GM21786 (cell line): Measurements from ENCODE around the gene CLCN1.

Experiments used
- ATAC-seq: cut with Tn5 transposase; IDR thresholded peaks from one replicate; pipeline ENCODE4 v1.9.1; 2021; ENCODE audit not compliant: unreplicated experiment

Gene CLCN1

DNA sequence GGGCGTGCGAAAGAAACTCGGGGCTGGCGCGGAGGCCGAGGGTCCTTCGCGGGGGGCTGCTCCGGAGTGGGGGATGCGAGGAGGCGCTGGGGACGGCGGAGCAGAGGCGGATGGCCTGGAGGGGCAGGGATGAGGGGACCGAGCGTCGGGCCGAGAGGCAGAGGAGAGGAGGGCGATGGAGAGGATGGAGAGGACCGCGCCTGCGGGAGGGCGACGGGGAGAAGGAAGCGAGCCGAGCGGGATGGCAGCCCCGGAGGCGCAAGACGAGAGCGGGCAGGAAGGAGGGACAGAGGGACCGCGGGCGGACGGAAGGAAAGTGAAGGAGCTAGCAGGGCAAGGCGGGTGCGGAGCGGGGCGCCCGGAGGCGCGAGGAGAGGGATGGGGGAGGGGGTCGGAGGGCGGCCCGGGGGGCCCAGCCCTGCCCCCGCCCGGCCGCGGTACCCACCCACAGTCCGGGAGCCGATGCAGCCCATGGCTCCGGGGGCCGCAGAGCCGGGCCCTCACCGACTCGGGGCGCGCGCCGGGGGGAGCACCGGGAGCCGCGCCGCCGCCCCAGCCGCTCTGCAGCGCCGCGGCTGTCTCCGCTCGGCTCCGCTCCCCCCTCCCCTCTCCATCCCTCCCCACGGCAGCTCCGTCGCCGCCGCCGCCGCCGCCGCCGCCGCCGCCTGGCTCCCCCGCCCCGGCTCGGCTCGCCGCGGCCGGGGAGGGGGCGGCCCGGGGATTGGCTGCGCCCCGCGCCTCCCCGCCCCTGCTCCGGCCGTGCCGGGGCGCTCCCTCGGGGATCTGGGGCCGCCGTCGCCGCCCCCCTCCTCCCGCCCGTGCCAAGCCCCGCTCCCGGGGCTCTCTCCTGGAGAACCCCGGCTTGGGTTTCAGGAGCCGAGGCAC lies 46.5 kb downstream of the CLCN1 start, which contains the start of gene FAM131B:
TSS of gene FAM131B (minus strand) at position 583 of the 885 bp plus-strand sequence. CDS start at position 473, 110 bp downstream.
- ATAC-seq: no peak

GRCh38 chr7:143363016-143363937 lies 47.4 kb downstream of the CLCN1 start:
- ATAC-seq: no peak

GRCh38 chr7:143367972-143368371 lies 52.1 kb downstream of the CLCN1 start:
- ATAC-seq: no peak

DNA sequence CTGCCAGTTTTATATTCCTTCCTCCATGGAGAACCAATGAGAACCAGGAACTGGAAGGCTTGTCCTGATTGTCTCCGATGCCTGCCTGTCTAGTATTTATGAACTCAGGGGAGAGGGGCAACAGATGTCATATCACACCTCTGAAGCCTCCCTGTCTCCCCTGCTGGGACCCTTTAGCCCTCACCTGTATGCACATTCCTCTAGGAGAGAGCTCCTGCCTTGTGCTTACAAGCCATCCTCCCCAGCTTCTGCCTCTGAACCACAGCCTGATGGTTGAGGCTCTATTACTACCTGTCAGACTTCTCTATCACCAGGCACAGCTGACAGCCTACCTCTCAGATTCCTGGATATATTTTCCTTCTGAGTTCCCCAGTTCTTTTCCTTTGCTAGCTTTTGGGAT lies 52.5 kb downstream of the CLCN1 start:
- ATAC-seq: no peak

GRCh38 chr7:143369678-143370651 lies 54.1 kb downstream of the CLCN1 start:
- ATAC-seq: no peak

DNA sequence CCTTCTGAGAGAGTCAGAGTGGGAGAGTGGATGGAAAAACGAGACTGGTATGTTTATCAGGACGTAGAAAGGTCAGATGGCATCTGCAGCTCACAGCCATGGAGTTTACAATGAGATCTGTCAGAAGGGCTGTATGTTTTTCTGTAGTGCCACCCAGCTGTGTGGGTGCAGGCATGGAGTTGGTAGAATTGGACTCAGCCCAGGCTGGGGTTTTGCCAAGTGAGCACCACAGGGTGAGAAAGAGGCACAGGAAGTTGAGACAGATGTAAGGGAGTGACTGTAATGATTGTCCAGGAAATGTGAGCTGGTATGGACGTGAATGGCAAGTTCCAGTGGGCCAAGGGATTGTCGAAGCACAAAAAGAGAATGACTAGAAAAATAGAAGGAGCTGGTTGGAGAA lies 56.2 kb downstream of the CLCN1 start:
- ATAC-seq: peak; percentile 52

DNA sequence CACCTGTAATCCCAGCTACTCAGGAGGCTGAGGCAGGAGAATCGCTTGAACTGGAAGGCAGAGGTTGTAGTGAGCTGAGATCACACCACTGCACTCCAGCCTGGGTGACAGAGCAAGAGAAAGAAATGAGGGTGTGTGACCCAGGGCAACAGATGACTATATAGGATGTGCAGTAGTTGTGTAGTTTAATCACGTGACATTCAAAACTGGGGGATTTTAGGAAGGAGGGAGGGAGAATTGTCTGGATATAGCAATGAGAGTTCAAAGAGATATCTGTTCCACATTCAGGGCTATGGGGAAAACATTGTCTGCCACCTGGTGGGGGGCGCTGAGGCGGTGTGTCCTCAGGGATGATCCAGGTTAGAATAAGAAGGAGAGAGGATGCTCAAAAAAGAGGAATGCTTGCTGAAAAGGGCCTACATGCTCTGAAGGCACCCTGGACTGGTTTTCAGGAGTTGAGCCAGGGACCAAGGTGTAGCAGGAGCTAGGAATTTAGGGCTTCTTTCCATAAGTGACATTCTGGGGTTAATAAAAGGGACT lies 57.4 kb downstream of the CLCN1 start:
- no peak for ATAC-seq

DNA sequence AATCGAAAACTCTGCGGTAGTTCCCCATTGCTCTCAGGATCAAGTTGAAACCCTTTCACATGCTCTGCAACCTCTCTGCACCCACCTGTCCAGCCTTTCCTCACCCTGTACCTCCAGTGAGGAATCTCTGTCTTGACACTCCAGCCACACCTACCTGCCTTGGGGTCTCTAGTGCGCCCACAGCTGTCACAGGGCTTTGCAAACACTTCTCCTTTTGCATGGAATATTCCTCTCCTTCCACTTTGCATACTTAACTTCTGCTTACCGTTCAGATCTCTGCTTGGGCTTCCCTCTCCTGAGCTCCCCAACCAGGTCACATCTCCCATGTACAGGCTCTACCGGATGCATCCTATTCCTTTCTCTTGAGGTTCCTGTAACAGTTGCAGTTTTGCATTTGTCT lies 58.6 kb downstream of the CLCN1 start:
- no peak for ATAC-seq

DNA sequence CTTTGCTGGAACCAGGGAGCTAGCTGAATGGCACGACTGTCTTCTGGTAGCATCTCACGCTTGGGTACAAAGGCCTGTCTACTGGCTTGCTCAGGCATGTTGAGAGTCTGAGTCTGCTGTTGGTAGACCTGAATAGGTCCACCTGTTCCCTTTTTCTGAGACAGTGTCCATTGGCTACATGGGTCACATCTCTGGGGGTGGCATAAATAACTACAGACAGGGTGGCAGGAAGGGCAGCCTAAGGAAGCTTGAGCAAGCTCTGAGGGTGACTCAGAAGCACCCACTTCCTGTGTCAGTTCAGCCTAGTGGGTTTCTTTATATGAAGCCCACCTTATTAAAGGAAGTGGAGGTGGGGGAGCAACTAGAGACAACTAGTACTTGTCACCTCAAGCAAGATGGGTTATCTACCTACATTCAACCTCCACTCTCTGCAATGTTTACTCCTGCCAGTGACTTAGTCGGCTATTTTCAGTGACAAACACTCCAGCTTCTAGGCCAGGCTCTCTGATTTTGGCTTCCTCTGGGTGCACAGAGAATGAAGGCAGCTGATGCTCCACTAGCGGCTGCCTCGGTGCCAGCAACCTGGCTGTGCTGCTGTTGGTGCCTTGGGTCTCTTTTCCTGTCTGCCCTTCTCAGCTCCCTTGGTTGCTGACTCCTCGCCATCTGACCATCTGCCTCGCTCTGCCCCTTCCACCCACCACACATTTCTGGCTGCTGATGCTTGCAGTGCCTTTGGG lies 59.6 kb downstream of the CLCN1 start:
- no peak for ATAC-seq

DNA sequence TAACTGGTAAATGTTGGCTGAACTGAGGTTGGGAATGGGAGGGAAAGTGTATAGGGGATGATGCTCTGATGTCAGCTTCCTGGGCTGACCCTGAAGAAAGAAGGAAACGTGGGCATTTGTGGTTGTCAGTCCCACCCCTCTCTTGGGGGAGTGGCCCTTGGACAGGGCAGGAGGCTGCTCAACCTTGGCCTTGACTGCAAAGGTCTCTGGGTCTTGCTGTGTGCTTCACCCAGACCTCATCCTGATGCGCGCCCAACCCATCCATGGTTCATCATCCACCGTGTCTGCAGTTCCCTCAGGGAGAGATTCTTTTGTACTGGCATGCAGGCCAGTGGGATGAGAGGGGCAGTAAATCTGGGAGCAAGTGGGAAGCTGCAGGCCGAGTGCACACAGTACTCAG lies 60.5 kb downstream of the CLCN1 start:
- no peak for ATAC-seq

GRCh38 chr7:143379611-143380259 lies 63.8 kb downstream of the CLCN1 start:
- peak; percentile 4 for ATAC-seq

DNA sequence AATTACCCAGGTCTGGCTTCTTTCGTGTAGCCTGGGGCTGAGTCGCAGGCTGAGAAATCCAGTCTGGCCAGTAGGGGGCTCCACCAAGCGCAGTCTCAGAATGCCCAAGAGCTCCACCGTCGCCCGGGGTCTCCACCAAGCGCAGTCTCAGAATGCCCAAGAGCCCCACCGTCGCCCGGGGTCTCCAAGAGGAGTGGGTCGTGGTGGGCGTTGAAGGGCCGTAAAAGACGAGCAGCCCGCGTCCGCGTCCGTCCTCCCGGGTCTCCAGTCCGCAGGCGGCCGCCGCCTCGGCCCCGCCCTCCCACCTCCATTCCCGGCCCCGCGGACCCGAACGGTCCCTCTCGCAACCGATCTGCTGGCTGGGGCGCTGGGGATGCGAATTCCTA lies 64.3 kb downstream of the CLCN1 start:
- peak; percentile 56 for ATAC-seq

GRCh38 chr7:143380646-143381426 lies 64.9 kb downstream of the CLCN1 start, which contains the start of gene ZYX:
ZYX (plus strand) TSS chr7:143381345; CDS start chr7:143381572, 227 bp downstream.
- peak; percentile 71 for ATAC-seq

DNA sequence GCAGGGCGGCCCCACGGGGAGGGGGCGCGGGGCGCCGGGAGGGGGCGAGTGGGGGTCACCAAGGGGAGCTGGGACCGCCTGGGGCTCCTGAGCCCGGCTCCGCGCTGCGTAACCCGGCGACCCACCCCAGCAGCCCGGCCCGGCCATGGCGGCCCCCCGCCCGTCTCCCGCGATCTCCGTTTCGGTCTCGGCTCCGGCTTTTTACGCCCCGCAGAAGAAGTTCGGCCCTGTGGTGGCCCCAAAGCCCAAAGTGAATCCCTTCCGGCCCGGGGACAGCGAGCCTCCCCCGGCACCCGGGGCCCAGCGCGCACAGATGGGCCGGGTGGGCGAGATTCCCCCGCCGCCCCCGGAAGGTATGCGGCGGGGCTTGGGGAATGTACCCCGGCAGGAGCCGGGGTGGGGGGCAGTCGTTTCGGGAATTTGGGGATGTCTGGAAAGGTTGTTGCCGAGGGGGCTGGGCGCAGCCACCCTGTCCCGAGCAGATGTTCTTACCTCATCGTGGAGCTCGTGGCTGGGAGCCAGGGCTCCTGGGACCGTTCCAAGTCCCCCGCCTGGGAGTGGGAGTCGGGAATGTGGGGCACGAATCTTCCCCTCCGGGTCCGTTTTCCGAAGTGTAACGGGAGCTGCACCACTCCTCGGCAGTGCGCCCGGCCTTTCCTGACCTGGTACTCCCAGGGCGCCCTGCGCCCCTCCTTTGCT lies 65.7 kb downstream of the CLCN1 start:
- ATAC-seq: peak; percentile 7

GRCh38 chr7:143382126-143382790 lies 66.3 kb downstream of the CLCN1 start:
- no peak for ATAC-seq

DNA sequence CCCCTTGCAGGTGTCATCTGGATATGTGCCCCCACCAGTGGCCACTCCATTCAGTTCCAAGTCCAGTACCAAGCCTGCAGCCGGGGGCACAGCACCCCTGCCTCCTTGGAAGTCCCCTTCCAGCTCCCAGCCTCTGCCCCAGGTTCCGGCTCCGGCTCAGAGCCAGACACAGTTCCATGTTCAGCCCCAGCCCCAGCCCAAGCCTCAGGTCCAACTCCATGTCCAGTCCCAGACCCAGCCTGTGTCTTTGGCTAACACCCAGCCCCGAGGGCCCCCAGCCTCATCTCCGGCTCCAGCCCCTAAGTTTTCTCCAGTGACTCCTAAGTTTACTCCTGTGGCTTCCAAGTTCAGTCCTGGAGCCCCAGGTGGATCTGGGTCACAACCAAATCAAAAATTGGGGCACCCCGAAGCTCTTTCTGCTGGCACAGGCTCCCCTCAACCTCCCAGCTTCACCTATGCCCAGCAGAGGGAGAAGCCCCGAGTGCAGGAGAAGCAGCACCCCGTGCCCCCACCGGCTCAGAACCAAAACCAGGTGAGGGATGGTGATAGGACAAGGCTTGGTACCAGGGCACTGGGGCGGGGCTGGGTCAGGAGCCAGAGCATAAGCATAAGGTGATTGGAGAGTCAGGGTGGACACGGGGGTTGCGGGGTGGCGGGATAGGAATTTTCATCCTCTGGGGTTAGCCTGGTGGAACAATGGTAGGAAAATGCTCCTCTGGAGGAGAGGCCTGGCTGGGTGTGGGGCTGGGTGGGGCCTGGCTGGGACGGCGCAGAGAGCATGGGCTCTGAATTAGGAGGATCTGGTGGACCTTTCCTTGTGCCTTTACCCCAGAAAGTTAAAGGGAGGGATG lies 67.1 kb downstream of the CLCN1 start:
- ATAC-seq: no peak
